HepG2 (cell line): ENCODE data around the gene IQCN. TPM values are rescaled to one million over a fixed set of nuclear protein-coding genes. Genes with fewer than 3 reads are reported as not detected.

Experiments
- ATAC-seq: fragments of 200-7000 bp; cut with Tn5 transposase; 3 replicates; pipeline ENCODE4 v1.9.1; 2020; ENCODE audit warnings: mild to moderate bottlenecking, moderate library complexity
- BruUV-seq: library from RNA; stranded (reverse); fragments of 400-500 nt; replicated peaks from 2 replicates; lab custom pipeline; 2021; lab: Mats Ljungman, UMichigan
- CTCF ChIA-PET: fragments of 300-600 bp; formaldehyde crosslinking; extraction: SDS; loops from one replicate; lab custom pipeline; 2021; ENCODE audit warnings: low total read pairs, inconsistent platforms, low intra/inter-chr PET ratio; lab: Yijun Ruan, JAX
- POLR2A ChIA-PET: fragments of 350-600 bp; sonication (Branson Sonifier 250); formaldehyde crosslinking; loops from one replicate; lab custom pipeline; 2020; ENCODE audit warnings: antibody characterized with exemption, inconsistent platforms; lab: Yijun Ruan, JAX
- DNase-seq: peaks from one replicate; pipeline ENCODE4 v3.0.0-alpha.2; 2015; ENCODE audit warnings: low spot score
- FAIRE-seq: peaks from 3 replicates; lab custom pipeline; 2011; peaks lifted over from hg19 to GRCh38; lab: Jason Lieb, UNC
- H2AFZ ChIP-seq: one replicate; pipeline ENCODE4 v1.6.1; 2011; ENCODE audit warnings: low read length, inconsistent platforms
- H3K27ac ChIP-seq: fragments of 300-600 bp; 3 replicates; pipeline ENCODE4 v1.8.0; 2011; ENCODE audit warnings: mixed run types, mild to moderate bottlenecking, mixed read lengths, low read length, inconsistent platforms; ENCODE audit not compliant: insufficient read depth; ENCODE audit errors: extremely low read length
- H3K27me3 ChIP-seq, 2 experiments: fragments of 200-600 bp in 1 of 2; 2 replicates in 1 of 2; 3 replicates in 1 of 2; pipeline versions ENCODE4 v1.6.0 to v1.8.0; 2011; ENCODE audit warnings: low read length in 2 of 2, mild to moderate bottlenecking in 2 of 2, moderate library complexity in 2 of 2, inconsistent platforms in 1 of 2; ENCODE audit not compliant: insufficient read depth in 2 of 2, control insufficient read depth in 1 of 2
- H3K36me3 ChIP-seq, 2 experiments: fragments of 200-600 bp in 1 of 2; replicated peaks in 1 of 2; 2 replicates in 1 of 2; 3 replicates in 1 of 2; pipeline versions ENCODE4 v1.5.1 to v1.8.0; 2011; ENCODE audit warnings: low read length in 2 of 2, inconsistent platforms in 1 of 2; ENCODE audit not compliant: insufficient read depth in 2 of 2, control insufficient read depth in 1 of 2
- H3K4me1 ChIP-seq: 2 replicates; pipeline ENCODE4 v1.5.1; 2012; ENCODE audit warnings: low read length, inconsistent platforms; ENCODE audit not compliant: insufficient read depth
- H3K4me2 ChIP-seq: 2 replicates; pipeline ENCODE4 v1.6.0; 2011; ENCODE audit warnings: low read depth, low read length, inconsistent platforms
- H3K4me3 ChIP-seq, 3 experiments: fragments of 200-600 bp in 1 of 3; sonication (generic), shearing (Covaris generic) in 1 of 3; replicated peaks in 1 of 3; 2 replicates each; pipeline ENCODE4 v1.5.1; 2011 to 2016; ENCODE audit warnings: low read length in 3 of 3, inconsistent platforms in 2 of 3, low read depth in 2 of 3, mild to moderate bottlenecking in 2 of 3, control low read depth in 1 of 3, mixed read lengths in 1 of 3; ENCODE audit not compliant: insufficient read depth in 1 of 3
- H3K79me2 ChIP-seq: one replicate; pipeline ENCODE4 v1.6.1; 2011; ENCODE audit warnings: low read length, inconsistent platforms; ENCODE audit not compliant: insufficient read depth
- H3K9ac ChIP-seq: 2 replicates; pipeline ENCODE4 v1.6.0; 2011; ENCODE audit warnings: mild to moderate bottlenecking, low read depth, low read length, inconsistent platforms; ENCODE audit not compliant: insufficient read depth
- H3K9me3 ChIP-seq: 2 replicates; pipeline ENCODE4 v1.5.1; 2012; ENCODE audit warnings: mild to moderate bottlenecking, low read length
- H4K20me1 ChIP-seq: 2 replicates; pipeline ENCODE4 v1.6.0; 2011; ENCODE audit warnings: inconsistent platforms, mild to moderate bottlenecking, low read length, moderate library complexity; ENCODE audit not compliant: insufficient read depth
- CREB3 ChIP-seq: sonication (generic); formaldehyde crosslinking; IDR thresholded peaks from 2 replicates; pipeline ENCODE4 v1.5.0; 2020; ENCODE audit warnings: missing genetic modification reagents
- E2F5 ChIP-seq: sonication (generic); formaldehyde crosslinking; conservative IDR thresholded peaks from 2 replicates; pipeline ENCODE4 v1.4.0; 2020; ENCODE audit warnings: missing genetic modification reagents
- HOXA3 ChIP-seq: sonication (generic); formaldehyde crosslinking; IDR thresholded peaks from 2 replicates; pipeline ENCODE4 v1.5.0; 2020; ENCODE audit warnings: missing genetic modification reagents
- IRF2 ChIP-seq: IDR thresholded peaks from 2 replicates; pipeline ENCODE4 v1.6.1; 2018; ENCODE audit warnings: missing genetic modification reagents, missing compliant biosample characterization
- KAT2B ChIP-seq: fragments of 150-350 bp; IDR thresholded peaks from 2 replicates; pipeline ENCODE4 v1.6.1; 2014; ENCODE audit warnings: low read depth, low read length, borderline replicate concordance
- MTA1 ChIP-seq: sonication (generic); formaldehyde crosslinking; IDR thresholded peaks from 2 replicates; pipeline ENCODE4 v1.4.0; 2020; ENCODE audit warnings: missing genetic modification reagents, mild to moderate bottlenecking, borderline replicate concordance
- RAD51 ChIP-seq: fragments of 450-650 bp; IDR thresholded peaks from 2 replicates; pipeline ENCODE4 v1.6.1; 2016; ENCODE audit warnings: borderline replicate concordance
- SALL2 ChIP-seq: sonication (generic); formaldehyde crosslinking; IDR thresholded peaks from 2 replicates; pipeline ENCODE4 v1.8.1; 2023; ENCODE audit warnings: mild to moderate bottlenecking, missing genetic modification reagents, inconsistent platforms
- ZFP36 ChIP-seq: fragments of 150-350 bp; IDR thresholded peaks from 2 replicates; pipeline ENCODE4 v1.6.1; 2018; ENCODE audit warnings: borderline replicate concordance, low read length, low read depth; ENCODE audit not compliant: partially characterized antibody
- ZMYM4 ChIP-seq: sonication (generic); formaldehyde crosslinking; IDR thresholded peaks from 2 replicates; pipeline ENCODE4 v1.8.1; 2023; ENCODE audit warnings: mild to moderate bottlenecking, missing genetic modification reagents
- ZNF83 ChIP-seq: sonication (generic); formaldehyde crosslinking; IDR thresholded peaks from 2 replicates; pipeline ENCODE4 v1.4.0; 2020; ENCODE audit warnings: missing genetic modification reagents, mild to moderate bottlenecking, borderline replicate concordance
- ZSCAN25 ChIP-seq: sonication (generic); formaldehyde crosslinking; IDR thresholded peaks from 2 replicates; pipeline ENCODE4 v1.8.0; 2022; ENCODE audit warnings: mild to moderate bottlenecking, missing genetic modification reagents
- WGBS: methylation state at CpG from one replicate; pipeline ENCODE4 v1.1.6; 2017; ENCODE audit warnings: low lambda C conversion rate; 5-methylcytosine and 5-hydroxymethylcytosine counted together
- in situ Hi-C: cut with HindIII; loops from 2 replicates; pipeline ENCODE4 v1.10.0; 2017; ENCODE audit warnings: low pct_unique_long_range_greater_than_20kb; ENCODE audit not compliant: extremely low pct_ligation_motif_present
- intact Hi-C: fragments of 100-400 bp; cut with micrococcal nuclease; formaldehyde crosslinking; loops from one replicate; pipeline ENCODE4 v1.10.0; 2022; ENCODE audit not compliant: unreplicated experiment
- polyA plus RNA-seq, 8 experiments: library from polyadenylated mRNA; depleted of rRNA in 3 of 8; stranded (reverse) in 7 of 8; unstranded in 1 of 8; fragments of >200 nt; fragmentation: Illumina TruSeq in 4 of 8; extraction: Trizol in 4 of 8; gene quantifications; 2 replicates each; pipeline versions ENCODE4 v1.2.1 to v1.2.3, GENCODE V29; 2011 to 2016; ENCODE audit warnings: low read depth in 4 of 8, missing spikeins in 1 of 8, mixed read lengths in 1 of 8; ENCODE audit not compliant: insufficient read depth in 1 of 8
- total RNA-seq, 5 experiments: library from RNA; depleted of rRNA; stranded (reverse); fragments of >200 nt; fragmentation: Illumina TruSeq; extraction: Trizol; gene quantifications; 2 replicates each; pipeline ENCODE4 v1.2.3, GENCODE V29; 2016; ENCODE audit warnings: low read depth in 1 of 5
- TF ChIP-seq, protein P1 (sequence below): sonication (generic); formaldehyde crosslinking; IDR thresholded peaks from 2 replicates; pipeline ENCODE4 v1.5.0; 2020; ENCODE audit warnings: mild to moderate bottlenecking, missing genetic modification reagents, borderline replicate concordance

The IQCN gene
- total and polyA plus RNA-seq, 2 of the 13 experiments (the other 11 are each of a cell fraction or from before 2014, with no cell fraction given): 0.04 to 0.18 TPM

GRCh38 chr19:18317961-18318800, 43.9 kb upstream of the IQCN start:
- no TSS peak for BruUV-seq
- peaks cover 23% of the 10 kb centered on the region for H3K79me2 ChIP-seq
- H3K4me1 ChIP-seq: peaks cover 86% of the 10 kb centered on the region
- H3K27me3 ChIP-seq: no peaks in the 10 kb centered on the region
- H3K9me3 ChIP-seq: no peaks in the 10 kb centered on the region
- peak overlapping the region; percentile 20 to 60 (median 37); a peak in 5 of 6 replicates for H3K4me3 ChIP-seq
- H2AFZ ChIP-seq: no peak overlapping the region
- ChIA-PET POLR2A (interaction anchor here (0.7 to 11.4 kb wide), 11 partner anchors 10 to 103 kb away, joined by 3 to 278 read pairs (median 4); partner anchors contain the start of genes GDF15, IQCN and JUND), CTCF (no interaction called here)
- intact Hi-C loops (loop anchor here (1.0 kb wide), 1 partner anchor 14 kb away; no protein-coding TSS in a partner anchor), in situ Hi-C loops (no loop called here)
- no peaks in the 10 kb centered on the region for H4K20me1 ChIP-seq
- H3K4me2 ChIP-seq: peak overlapping the region; percentile 69
- peaks cover 0 to 4% of the 10 kb centered on the region in 2 experiments; a peak in 2 of 5 replicates for H3K36me3 ChIP-seq
- FAIRE-seq: peak; percentile 56
- WGBS: 57% methylated on average over 4 of the region's 18 CpGs
- H3K9ac ChIP-seq: peak overlapping the region; percentile 62
- peak; percentile 54 for DNase-seq
- peak overlapping the region; percentile 92 for H3K27ac ChIP-seq
- ATAC-seq: peak; percentile 14
- TF ChIP-seq ZMYM4 (CRISPR knock-in tag): peak; percentile 35; the same call in 1 of the 2 replicates
- TF ChIP-seq KAT2B: no peak
- TF ChIP-seq ZSCAN25: peak; percentile 38; the same call in 1 of the 2 replicates
- TF ChIP-seq RAD51: no peak
- TF ChIP-seq, protein P1, sequence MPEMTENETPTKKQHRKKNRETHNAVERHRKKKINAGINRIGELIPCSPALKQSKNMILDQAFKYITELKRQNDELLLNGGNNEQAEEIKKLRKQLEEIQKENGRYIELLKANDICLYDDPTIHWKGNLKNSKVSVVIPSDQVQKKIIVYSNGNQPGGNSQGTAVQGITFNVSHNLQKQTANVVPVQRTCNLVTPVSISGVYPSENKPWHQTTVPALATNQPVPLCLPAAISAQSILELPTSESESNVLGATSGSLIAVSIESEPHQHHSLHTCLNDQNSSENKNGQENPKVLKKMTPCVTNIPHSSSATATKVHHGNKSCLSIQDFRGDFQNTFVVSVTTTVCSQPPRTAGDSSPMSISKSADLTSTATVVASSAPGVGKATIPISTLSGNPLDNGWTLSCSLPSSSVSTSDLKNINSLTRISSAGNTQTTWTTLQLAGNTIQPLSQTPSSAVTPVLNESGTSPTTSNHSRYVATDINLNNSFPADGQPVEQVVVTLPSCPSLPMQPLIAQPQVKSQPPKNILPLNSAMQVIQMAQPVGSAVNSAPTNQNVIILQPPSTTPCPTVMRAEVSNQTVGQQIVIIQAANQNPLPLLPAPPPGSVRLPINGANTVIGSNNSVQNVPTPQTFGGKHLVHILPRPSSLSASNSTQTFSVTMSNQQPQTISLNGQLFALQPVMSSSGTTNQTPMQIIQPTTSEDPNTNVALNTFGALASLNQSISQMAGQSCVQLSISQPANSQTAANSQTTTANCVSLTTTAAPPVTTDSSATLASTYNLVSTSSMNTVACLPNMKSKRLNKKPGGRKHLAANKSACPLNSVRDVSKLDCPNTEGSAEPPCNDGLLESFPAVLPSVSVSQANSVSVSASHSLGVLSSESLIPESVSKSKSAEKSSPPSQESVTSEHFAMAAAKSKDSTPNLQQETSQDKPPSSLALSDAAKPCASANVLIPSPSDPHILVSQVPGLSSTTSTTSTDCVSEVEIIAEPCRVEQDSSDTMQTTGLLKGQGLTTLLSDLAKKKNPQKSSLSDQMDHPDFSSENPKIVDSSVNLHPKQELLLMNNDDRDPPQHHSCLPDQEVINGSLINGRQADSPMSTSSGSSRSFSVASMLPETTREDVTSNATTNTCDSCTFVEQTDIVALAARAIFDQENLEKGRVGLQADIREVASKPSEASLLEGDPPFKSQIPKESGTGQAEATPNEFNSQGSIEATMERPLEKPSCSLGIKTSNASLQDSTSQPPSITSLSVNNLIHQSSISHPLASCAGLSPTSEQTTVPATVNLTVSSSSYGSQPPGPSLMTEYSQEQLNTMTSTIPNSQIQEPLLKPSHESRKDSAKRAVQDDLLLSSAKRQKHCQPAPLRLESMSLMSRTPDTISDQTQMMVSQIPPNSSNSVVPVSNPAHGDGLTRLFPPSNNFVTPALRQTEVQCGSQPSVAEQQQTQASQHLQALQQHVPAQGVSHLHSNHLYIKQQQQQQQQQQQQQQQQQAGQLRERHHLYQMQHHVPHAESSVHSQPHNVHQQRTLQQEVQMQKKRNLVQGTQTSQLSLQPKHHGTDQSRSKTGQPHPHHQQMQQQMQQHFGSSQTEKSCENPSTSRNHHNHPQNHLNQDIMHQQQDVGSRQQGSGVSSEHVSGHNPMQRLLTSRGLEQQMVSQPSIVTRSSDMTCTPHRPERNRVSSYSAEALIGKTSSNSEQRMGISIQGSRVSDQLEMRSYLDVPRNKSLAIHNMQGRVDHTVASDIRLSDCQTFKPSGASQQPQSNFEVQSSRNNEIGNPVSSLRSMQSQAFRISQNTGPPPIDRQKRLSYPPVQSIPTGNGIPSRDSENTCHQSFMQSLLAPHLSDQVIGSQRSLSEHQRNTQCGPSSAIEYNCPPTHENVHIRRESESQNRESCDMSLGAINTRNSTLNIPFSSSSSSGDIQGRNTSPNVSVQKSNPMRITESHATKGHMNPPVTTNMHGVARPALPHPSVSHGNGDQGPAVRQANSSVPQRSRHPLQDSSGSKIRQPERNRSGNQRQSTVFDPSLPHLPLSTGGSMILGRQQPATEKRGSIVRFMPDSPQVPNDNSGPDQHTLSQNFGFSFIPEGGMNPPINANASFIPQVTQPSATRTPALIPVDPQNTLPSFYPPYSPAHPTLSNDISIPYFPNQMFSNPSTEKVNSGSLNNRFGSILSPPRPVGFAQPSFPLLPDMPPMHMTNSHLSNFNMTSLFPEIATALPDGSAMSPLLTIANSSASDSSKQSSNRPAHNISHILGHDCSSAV (CRISPR knock-in tag): no peak
- no peak for TF ChIP-seq E2F5
- TF ChIP-seq MTA1: peak; percentile 85; the same call in 1 of the 2 replicates
- TF ChIP-seq ZNF83 (CRISPR knock-in tag): no peak
- TF ChIP-seq ZFP36: no peak
- no peak for TF ChIP-seq CREB3 (CRISPR knock-in tag)
- TF ChIP-seq HOXA3: peak; percentile 14; the same call in 1 of the 2 replicates
- no peak for TF ChIP-seq IRF2 (CRISPR knock-in tag)
- no peak for TF ChIP-seq SALL2
